GM18909 (cell line): Measurements from ENCODE around the gene CDA.
A peak's percentile ranks its signal among the peaks of the same experiment; 100 is the strongest.

Experiments used
- ATAC-seq: cut with Tn5 transposase; IDR thresholded peaks from one replicate; pipeline ENCODE4 v1.9.1; 2021; ENCODE audit warnings: mild to moderate bottlenecking; ENCODE audit not compliant: unreplicated experiment, poor library complexity

The CDA gene

DNA sequence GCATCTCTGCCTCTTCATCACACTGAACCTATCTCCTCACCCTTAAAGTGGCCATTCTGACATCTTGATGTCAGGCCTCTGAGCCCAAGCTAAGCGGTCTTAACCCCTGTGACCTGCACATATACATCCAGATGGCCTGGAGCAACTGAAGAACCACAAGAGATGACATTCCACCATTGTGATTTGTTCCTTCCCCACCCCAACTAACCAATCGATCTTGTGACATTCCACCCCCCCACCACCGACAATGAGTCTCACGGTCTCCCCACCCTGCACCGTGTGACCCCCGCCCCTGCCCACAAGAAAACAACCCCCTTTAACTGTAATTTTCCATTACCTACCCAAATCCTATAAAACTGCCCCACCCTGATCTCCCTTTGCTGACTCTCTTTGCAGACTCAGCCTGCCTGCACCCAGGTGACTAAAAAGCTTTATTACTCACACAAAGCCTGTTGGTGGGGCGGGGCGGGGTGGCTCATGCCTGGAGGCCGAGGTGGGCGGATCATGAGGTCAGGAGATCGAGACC is 23.4 kb downstream of the CDA start:
- no peak for ATAC-seq

DNA sequence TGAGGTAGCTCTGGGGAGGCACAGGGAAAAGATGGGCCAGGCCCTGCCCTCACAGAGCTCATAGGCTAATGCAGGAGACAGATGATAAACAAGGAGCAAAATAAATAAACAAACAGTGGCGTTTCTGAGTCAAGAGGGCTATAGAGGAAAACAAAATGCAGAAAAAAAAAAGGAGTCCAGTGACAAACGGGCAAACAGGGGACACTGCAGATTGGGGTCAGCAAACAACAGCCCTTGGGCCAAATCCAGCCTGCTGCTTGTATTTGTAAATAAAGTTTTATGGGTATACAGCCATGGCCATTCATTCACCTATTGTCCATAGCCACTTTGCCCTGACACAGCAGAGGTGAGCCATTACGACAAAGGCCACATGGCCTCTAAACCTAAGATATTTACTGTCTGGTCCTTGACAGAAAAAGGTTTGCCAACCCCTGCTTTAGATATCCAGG is 25.3 kb downstream of the CDA start:
- no peak for ATAC-seq

DNA sequence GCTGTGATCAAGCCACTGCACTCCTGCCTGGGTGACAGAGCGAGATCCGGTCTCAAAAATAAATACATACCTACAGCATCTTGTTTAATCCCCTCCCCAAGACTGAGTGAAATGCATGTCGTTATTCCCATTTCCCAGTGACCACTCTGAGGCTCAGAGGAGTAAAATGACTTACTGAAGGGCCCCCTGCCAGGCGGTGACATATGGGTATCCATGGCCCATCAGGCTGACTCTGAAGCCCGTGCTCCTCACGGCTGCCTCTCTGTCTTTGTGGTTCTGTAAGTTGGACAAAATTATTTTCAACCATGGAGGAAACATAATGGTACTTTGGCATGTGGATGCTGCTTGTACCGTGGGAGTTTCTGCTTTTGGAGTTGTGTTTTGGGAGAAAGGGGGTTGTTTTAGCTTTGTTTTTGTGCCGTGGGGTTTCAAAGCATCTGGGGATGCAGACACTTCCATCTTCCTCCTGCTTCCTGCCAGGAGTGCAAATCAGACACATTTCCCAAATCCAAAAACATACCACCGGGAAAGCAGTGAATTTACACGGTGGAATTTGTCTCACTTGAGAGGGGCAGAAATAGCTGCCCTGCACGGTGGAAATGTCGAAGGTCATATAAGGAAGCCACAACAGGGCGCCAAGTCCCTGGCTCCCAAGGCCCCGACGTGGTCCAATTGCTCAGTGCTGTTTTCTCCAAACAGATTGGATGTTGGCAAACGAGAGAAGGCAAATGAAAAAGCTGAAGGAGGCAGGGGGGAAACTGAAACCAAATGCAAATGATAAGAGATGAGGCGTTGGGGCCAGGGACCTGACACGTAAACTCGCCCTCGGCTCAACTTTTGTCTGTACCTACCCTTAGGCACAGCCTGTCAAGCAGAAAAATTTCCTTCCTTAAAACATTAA is 27.3 kb downstream of the CDA start:
- ATAC-seq = no peak

DNA sequence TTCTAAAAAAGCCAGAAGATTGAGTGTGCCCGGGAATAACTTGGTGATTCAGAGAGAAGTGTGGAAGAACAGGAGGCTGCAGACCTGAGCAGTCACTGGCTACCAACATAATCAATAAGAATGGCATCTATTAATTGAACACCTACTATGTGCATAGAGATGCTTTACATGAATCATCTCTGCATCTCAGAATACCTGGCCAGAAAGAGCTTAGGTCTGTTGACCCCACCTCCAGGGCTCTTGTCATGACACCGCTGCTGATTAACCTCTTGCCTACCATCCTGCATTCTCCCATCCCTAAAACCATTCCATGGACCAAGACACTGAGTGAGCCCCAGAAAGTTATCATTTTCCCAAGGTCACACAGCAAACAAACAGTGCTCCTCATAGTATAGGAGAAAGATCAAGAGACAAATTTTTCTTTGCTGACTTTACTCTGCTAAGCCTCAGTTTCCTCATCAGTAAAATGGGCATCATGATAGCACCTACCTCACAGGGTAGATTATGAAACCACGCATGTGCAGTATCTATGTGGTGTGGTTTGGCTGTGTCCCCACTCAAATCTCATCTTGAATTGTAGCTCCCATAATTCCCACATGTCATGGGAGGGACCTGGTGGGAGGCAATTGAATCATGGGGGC is 28.1 kb downstream of the CDA start:
- ATAC-seq = no peak

DNA sequence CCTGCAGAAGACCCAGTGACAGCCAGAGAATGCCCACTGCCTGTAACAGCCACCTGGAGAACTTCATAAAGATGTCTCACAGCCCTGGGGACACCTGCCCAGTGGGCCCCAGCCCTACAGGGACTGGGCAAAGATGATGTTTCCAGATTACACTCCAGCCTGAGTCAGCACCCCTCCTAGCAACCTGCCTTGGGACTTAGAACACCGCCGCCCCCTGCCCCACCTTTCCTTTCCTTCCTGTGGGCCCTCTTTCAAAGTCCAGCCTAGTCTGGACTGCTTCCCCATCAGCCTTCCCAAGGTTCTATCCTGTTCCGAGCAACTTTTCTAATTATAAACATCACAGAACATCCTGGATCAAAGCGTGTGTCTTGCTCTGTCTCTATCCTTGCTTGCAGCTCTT is 29.7 kb downstream of the CDA start:
- no peak for ATAC-seq

DNA sequence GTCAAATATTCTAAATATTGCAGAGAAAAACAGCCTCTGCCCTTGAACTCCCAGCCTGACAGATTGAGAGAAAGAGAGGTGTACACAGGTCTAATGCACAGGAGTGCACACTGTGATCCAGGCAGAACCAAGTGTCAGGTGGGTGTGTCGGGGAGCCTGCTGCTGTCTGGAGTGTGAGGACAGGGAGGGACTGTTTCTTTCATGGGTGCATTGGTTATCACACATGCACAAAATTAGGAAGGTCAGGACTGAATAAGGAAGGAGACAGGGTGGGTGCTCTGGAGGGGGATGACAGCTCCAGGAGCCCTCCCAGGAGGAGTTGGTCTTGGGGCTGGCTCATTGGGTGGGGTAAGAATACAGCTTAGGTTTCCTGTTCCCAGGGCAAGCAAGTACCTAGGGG is 31.1 kb downstream of the CDA start:
- ATAC-seq = no peak

DNA sequence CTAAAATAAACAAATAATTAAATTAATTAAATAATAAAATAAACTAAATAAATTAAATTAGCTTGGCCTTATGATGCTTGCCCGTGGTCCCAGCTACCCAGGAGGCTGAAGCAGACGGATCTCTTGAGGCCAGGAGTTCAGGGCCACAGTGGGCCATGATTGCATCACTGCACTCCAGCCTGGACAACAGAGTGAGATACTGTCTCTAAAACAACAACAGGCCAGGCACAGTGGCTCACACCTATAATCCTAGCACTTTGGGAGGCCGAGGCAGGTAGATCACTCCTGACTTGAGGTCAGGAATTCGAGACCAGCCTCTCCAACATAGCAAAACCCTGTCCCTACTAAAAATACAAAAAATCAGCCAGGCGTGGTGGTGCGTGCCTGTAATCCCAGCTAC is 32.1 kb downstream of the CDA start:
- no peak for ATAC-seq

DNA sequence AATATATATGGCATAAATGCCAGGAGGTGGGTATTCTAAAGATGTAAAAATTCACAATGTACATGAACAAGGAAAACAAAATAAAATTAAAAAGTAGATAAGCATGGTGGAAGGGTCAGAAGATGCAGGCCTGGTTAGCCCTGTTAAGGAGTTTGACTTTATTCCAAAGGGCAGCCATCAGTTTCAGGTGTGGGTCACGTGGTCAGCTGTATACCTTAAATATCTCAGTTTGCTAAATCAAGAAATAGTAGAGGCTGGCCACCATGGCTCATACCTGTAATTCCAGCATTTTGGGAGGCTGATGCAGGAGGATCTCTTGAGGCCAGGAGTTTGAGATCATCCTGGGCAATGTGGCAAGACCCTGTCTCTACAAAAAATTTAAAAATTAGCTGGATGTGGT is 35.8 kb downstream of the CDA start:
- ATAC-seq = no peak

DNA sequence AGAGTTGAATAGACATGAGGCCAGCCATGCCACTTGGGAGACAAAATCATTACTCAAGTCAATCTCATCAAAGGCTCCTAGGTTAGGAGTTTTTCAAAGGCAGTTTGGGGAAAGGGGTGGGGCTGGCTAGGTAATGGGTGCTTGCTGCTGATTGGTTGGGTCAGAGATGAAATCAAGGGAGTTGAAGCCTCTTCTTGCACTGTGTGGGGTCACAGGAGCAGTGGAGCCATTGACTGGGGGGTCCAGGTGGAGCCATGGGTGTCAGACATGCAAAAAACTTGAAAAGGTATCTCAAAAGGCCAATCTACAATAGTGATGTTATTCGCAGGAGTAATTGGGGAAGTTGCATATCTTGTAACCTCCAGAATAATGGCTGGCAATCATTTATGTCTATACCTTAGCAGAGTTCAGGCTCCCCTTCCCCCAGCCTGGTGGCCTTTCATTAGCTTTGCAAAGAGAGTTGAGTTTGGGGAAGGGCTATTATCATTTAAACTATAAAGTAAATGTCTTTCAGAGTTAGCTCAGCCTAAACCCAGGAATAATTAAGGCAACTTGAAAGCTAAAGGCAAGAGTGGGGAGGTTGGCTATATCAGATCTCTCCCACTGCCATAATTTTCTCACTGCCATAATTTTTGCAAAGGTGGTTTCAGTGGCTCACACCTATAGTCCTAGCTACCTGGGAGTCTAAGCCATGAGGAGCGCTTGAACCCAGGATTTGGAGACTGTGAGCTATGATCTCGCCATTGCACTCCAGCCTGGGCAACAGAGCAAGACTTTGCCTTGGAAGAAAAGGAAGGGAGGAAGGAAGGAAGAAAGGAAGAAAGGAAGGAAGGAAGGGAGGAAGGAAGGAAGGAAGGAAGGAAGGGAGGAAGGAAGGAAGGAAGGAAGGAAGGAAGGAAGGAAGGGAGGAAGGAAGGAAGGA is 36.5 kb downstream of the CDA start:
- no peak for ATAC-seq

DNA sequence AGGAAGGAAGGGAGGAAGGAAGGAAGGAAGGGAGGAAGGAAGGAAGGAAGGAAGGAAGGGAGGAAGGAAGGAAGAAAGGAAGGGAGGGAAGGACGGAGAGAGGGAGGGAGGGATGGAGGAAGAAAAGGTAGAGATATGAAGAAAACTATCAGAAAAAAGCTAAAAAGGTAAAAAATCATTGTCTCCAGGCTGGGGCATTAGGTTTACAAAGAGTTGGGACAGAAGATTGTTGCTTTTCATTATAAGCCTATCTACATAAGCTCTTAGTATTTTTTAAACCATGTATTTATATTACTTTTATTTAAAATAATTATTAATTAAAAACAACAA is 37.2 kb downstream of the CDA start:
- ATAC-seq = no peak

DNA sequence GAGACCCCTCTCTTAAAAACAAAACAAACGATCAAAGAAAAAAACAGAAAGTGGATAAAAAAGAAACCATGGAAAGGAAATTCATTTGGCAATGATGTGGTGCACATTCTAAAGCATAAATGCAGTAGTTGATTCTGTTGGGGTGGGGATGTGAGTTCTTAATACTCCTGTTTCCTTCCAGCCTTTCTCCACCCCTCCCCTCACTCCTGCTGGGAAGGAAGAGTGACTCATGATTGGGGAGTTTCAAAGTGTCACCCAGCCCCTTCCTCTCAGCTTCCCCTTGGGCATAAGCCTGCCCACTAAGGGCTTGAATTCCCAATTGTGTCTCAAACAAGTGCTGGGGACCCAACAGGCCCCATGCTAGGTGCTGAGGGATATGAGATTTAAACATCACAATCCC is 37.6 kb downstream of the CDA start:
- no peak for ATAC-seq

DNA sequence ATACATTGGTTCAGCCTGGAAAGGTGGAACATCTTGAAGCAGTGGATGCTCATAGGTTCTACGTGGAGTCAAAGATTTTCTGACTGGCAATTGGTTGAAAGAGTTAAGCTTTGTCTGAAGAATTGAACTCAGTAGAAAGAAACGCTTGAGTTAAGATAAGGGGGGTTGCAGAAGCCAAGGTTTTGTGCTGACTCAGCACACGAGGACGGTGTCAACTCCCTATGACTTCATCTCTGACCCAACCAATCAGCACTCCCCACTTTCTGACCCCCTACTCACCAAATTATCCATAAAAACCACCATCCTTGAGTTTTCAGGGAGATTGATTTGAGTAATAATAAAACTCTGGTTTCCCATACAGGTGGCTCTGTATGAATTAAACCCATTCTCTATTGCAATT is 41.8 kb downstream of the CDA start:
- ATAC-seq = no peak

DNA sequence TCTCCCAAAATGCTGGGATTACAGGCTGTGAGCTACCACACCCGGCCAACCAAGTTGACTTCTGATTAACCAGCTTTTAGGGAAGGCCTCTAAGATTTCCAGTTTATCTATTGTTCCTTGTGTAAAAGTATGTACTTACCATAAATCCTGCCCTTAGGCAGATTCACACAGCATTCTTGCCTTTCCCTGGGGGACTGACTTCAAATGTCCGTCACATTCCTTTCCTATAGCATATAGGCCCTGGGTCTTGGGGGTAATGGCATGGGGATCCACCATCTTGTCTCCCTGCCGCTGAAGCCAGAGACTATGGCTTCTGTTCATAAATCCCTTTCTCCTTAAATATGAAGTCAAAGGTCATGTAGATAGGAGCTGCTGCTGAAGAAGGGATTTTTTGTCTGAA is 43.5 kb downstream of the CDA start:
- ATAC-seq = no peak

DNA sequence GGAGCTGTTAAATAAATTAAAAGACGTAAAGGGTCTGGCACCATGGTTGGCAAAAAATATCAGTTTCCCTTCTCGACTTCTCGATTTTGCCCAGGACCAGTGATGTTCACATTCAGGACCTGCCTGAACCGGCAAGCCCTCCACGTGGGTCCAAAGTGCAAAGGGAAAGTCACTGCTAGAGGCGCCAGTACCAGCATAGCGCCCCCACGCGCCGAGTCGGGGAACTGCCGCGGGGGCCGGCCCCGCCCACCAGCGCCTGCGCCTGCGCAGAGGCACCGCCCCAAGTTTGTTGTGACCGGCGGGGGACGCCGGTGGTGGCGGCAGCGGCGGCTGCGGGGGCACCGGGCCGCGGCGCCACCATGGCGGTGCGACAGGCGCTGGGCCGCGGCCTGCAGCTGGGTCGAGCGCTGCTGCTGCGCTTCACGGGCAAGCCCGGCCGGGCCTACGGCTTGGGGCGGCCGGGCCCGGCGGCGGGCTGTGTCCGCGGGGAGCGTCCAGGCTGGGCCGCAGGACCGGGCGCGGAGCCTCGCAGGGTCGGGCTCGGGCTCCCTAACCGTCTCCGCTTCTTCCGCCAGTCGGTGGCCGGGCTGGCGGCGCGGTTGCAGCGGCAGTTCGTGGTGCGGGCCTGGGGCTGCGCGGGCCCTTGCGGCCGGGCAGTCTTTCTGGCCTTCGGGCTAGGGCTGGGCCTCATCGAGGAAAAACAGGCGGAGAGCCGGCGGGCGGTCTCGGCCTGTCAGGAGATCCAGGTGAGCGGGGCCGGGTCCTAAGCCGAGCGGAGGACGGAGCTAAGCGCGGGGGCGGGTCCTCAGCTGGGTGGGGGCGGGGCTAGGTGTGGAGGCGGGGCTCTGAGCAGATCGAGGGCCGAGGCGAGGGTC is 44.5 kb downstream of the CDA start, which contains the start of gene PINK1:
TSS of gene PINK1 (plus strand) at position 269 of the 875 bp plus-strand sequence. CDS start at position 360, 91 bp downstream.
- peak; percentile 61 for ATAC-seq

DNA sequence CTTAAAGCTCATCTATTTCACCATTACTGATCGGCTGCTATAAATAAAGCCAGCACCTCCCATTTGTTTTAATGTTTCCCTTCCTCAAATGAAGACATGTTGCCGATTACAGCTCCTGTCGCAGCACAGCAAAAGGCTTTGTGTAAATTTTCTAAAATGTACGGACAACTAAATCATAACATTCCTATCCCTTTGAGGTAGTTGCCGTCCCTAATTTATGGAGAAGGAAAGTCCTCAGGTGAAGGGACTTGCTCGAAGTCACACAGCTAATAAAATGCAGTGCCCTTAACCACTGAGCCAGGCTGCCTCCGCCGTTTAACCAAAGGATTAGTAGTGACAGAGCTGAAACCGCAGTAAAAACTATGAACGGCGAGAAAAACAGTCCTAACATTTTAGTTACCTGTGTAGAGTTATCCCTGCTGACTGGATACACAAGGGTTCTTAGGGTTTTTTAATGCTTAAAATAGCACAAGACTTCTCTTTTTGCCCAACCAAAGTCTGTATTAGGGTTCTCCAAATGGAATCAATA is 45.2 kb downstream of the CDA start:
- no peak for ATAC-seq

DNA sequence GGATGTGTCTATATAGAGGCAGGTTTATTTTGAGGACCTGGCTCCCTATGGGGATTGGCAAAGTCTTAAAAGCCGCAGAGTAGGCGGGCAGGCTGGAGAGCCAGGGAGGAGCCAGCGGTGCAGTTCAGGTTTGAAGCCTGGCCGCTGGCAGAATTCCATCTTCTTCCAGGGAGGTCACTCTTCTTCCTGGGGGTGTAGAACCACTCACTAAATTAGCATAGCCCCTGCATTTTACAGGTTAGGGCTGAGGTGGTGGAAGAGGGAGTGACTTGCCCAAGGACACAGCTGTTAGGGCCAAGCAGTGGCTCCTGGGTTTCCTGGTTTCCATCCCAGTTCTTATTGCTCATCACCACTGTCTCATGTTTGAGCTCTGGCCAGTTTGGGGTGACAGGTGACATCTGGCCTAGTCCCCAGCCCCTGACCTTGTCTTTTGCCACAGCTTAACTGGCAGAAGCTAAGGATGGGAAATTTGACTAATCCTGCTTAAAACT is 45.7 kb downstream of the CDA start:
- no peak for ATAC-seq

DNA sequence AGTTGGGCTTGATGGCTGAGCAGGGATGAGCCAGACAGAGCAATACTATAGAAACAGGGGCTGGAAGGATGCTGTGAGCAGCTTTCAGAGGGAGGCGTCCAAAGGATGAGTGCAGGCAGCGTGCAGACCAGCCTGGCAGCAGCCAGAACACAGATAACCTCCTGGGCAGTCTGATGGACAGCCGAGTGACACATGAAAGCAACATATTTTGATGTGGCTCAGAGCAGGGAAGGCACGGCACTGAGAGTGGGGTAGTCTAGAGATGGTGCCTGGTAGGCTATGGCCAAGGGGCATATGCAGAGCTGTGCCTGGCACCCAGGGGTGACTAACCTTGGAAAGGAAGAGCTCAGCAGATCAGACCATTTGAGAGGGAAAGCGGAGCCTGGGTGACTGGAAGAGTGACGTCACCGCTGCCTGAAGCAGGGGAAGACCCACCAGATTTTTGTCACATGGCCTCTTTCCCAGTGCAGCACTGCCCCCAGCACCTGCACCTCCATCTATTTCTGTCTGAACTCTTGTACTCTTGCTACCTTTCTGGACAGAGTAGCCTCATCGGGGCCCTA is 48.0 kb downstream of the CDA start:
- ATAC-seq = no peak

DNA sequence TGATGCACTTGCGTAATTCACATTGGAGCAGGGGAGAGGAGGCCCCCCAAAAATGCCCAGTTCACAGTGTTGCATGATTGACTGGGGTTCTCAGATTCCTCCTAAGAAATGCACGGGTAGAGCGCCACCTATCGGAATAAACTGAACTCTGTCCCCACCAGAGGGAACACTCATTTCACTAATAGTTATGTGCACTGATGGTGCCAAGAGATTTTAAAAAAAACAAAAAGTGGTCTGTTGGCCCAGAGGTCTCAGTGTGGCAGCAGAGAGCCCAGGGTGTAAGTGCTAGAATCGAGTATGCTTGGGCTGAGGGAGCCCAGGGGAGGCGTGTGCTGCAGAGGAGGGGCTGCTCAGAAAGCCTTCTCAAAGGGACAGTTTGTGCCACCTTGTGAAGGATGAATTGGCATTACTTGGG is 51.3 kb downstream of the CDA start:
- no peak for ATAC-seq

DNA sequence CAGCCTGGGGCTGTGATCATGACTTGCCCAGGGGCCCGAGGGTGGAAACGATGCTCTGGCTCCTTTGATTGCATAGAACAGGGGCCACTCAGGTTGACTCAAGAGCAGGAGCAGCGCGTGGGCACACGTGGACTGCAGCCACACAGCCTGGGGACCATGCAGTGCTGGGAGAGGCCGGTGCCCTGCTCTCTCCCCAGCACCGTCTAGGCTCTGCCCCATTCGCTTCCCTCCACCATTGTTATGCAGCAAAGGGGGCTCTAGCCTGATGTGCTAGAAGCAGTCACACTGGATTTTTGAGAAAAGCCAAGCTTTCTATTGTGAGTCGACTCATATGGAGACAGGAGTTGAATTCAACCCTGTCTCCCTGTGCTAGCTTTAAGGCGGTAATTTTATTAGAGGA is 53.1 kb downstream of the CDA start:
- ATAC-seq = no peak
